Mesenchymal stem cell (in vitro differentiated cells and primary cell): Measurements from ENCODE around the gene TMEM205. TPM values are rescaled to one million over a fixed set of nuclear protein-coding genes. Genes with fewer than 3 reads are reported as not detected.
A peak's percentile ranks its signal among the peaks of the same experiment; 100 is the strongest.

ENCODE experiments used
- DNase-seq: peaks from one replicate; pipeline ENCODE4 v3.0.0-alpha.2; 2013
- H2AFZ ChIP-seq: one replicate; pipeline ENCODE4 v1.6.1; 2013; ENCODE audit warnings: low read depth, mild to moderate bottlenecking, control low read depth, inconsistent platforms, low read length, moderate library complexity
- H2AK5ac ChIP-seq: 2 replicates; pipeline ENCODE4 v1.6.1; 2013; ENCODE audit warnings: low read length, moderate library complexity, mild to moderate bottlenecking, inconsistent platforms; ENCODE audit not compliant: severe bottlenecking
- H2BK120ac ChIP-seq: one replicate; pipeline ENCODE4 v1.6.1; 2013; ENCODE audit warnings: low read depth, mild to moderate bottlenecking, inconsistent platforms, low read length, moderate library complexity
- H2BK12ac ChIP-seq, 2 experiments: one replicate each; pipeline ENCODE4 v1.6.1; 2013; ENCODE audit warnings: inconsistent platforms in 2 of 2, low read length in 2 of 2, mild to moderate bottlenecking in 2 of 2, moderate library complexity in 2 of 2, control low read depth in 1 of 2
- H2BK15ac ChIP-seq: one replicate; pipeline ENCODE4 v1.6.1; 2013; ENCODE audit warnings: mild to moderate bottlenecking, low read depth, inconsistent platforms; ENCODE audit not compliant: poor library complexity, severe bottlenecking
- H2BK5ac ChIP-seq: 2 replicates; pipeline ENCODE4 v1.6.1; 2013; ENCODE audit warnings: low read depth, mild to moderate bottlenecking, low read length, control low read depth, inconsistent platforms; ENCODE audit not compliant: poor library complexity, severe bottlenecking
- H3K14ac ChIP-seq, 2 experiments: one replicate each; pipeline ENCODE4 v1.6.1; 2013; ENCODE audit warnings: inconsistent platforms in 2 of 2, low read length in 2 of 2, control low read depth in 1 of 2, mild to moderate bottlenecking in 1 of 2, moderate library complexity in 1 of 2
- H3K18ac ChIP-seq, 2 experiments: one replicate each; pipeline ENCODE4 v1.6.1; 2013; ENCODE audit warnings: inconsistent platforms in 2 of 2, low read length in 2 of 2, control low read depth in 1 of 2, low read depth in 1 of 2, mild to moderate bottlenecking in 1 of 2
- H3K23ac ChIP-seq, 2 experiments: one replicate each; pipeline ENCODE4 v1.6.1; 2013; ENCODE audit warnings: inconsistent platforms in 2 of 2, low read length in 2 of 2, mild to moderate bottlenecking in 2 of 2, moderate library complexity in 2 of 2, control low read depth in 1 of 2
- H3K27ac ChIP-seq: 2 replicates; pipeline ENCODE4 v1.5.1; 2013; ENCODE audit warnings: mild to moderate bottlenecking, moderate library complexity, low read length, control low read depth, inconsistent platforms; ENCODE audit not compliant: poor library complexity, severe bottlenecking
- H3K27me3 ChIP-seq, 2 experiments: 2 replicates each; pipeline versions ENCODE4 v1.6.1 to v1.7.0; 2013; ENCODE audit warnings: low read length in 2 of 2, mild to moderate bottlenecking in 2 of 2, moderate library complexity in 2 of 2, control low read depth in 1 of 2, inconsistent platforms in 1 of 2; ENCODE audit not compliant: control insufficient read depth in 1 of 2, insufficient read depth in 1 of 2
- H3K36me3 ChIP-seq, 2 experiments: 2 replicates each; pipeline versions ENCODE4 v1.6.1 to v1.7.0; 2013; ENCODE audit warnings: low read length in 2 of 2, control low read depth in 1 of 2, inconsistent platforms in 1 of 2, low read depth in 1 of 2, mild to moderate bottlenecking in 1 of 2; ENCODE audit not compliant: insufficient read depth in 2 of 2, control insufficient read depth in 1 of 2
- H3K4ac ChIP-seq, 2 experiments: one replicate each; pipeline ENCODE4 v1.6.1; 2013; ENCODE audit warnings: inconsistent platforms in 2 of 2, low read length in 2 of 2, mild to moderate bottlenecking in 2 of 2, moderate library complexity in 2 of 2, control low read depth in 1 of 2, low read depth in 1 of 2
- H3K4me1 ChIP-seq: 2 replicates; pipeline ENCODE4 v1.6.1; 2013; ENCODE audit warnings: low read depth, low read length, control low read depth; ENCODE audit not compliant: control insufficient read depth, insufficient read depth
- H3K4me2 ChIP-seq: 2 replicates; pipeline ENCODE4 v1.6.1; 2013; ENCODE audit warnings: low read length, mild to moderate bottlenecking, inconsistent platforms; ENCODE audit not compliant: poor library complexity, severe bottlenecking
- H3K4me3 ChIP-seq, 2 experiments: 2 replicates each; pipeline versions ENCODE4 v1.5.1 to v1.7.0; 2013; ENCODE audit warnings: low read length in 2 of 2, mild to moderate bottlenecking in 2 of 2, control low read depth in 1 of 2, low read depth in 1 of 2; ENCODE audit not compliant: insufficient read depth in 1 of 2
- H3K79me1 ChIP-seq: replicated peaks from 2 replicates; pipeline ENCODE4 v1.6.1; 2013; ENCODE audit warnings: mild to moderate bottlenecking, control low read depth, low read length, inconsistent platforms; ENCODE audit not compliant: poor library complexity, severe bottlenecking
- H3K9ac ChIP-seq: 2 replicates; pipeline ENCODE4 v1.7.0; 2013; ENCODE audit warnings: mild to moderate bottlenecking, low read length, moderate library complexity
- H3K9me3 ChIP-seq: 2 replicates; pipeline ENCODE4 v1.7.0; 2013; ENCODE audit warnings: mild to moderate bottlenecking, low read length; ENCODE audit not compliant: control insufficient read depth
- H4K8ac ChIP-seq: one replicate; pipeline ENCODE4 v1.6.1; 2013; ENCODE audit warnings: inconsistent platforms, mild to moderate bottlenecking, low read length, moderate library complexity
- H4K91ac ChIP-seq: one replicate; pipeline ENCODE4 v1.6.1; 2013; ENCODE audit warnings: mild to moderate bottlenecking, low read length, inconsistent platforms
- WGBS: methylation state at CpG from one replicate; pipeline ENCODE4 v1.1.7; 2013; ENCODE audit warnings: mixed read lengths; 5-methylcytosine and 5-hydroxymethylcytosine counted together
- polyA plus RNA-seq, 2 experiments: library from polyadenylated mRNA; stranded (reverse); fragments of 200-250 nt; gene quantifications; one replicate each; pipeline ENCODE4 v1.2.3, GENCODE V29; 2013

The TMEM205 gene
- 109 TPM for polyA plus RNA-seq (2013, experiment 1 of 2)
- polyA plus RNA-seq (2013, experiment 2 of 2): 119 TPM

- peak within 1 kb of the TSS; percentile 51 for H3K27ac ChIP-seq
- H3K79me1 ChIP-seq: peaks cover 12% of the 10 kb centered on the region
- H3K4ac ChIP-seq: peak within 1 kb of the TSS; percentile 19 to 88
- peak within 1 kb of the TSS; percentile 86 for H3K4me2 ChIP-seq
- under 1% methylated on average over 50 of the region's 50 CpGs for WGBS
- H3K4me1 ChIP-seq: peaks cover 14% of the 10 kb centered on the region
- peak within 1 kb of the TSS; percentile 55 to 91 for H2BK12ac ChIP-seq
- peak within 1 kb of the TSS; percentile 89 for H4K8ac ChIP-seq
- H3K23ac ChIP-seq: no peak within 1 kb of the TSS
- H3K9me3 ChIP-seq: peaks cover 10% of the 10 kb centered on the region
- H2BK5ac ChIP-seq: peak within 1 kb of the TSS; percentile 46
- peak within 1 kb of the TSS; percentile 89 for H3K9ac ChIP-seq
- H3K14ac ChIP-seq: peak within 1 kb of the TSS in 1 of 2 experiments; percentile 49
- H3K18ac ChIP-seq: peak within 1 kb of the TSS; percentile 54 to 60
- peak within 1 kb of the TSS; percentile 58 for H2AK5ac ChIP-seq
- H3K27me3 ChIP-seq: no peaks in the 10 kb centered on the region
- peak within 1 kb of the TSS; percentile 77 to 89 for H3K4me3 ChIP-seq
- DNase-seq: peak; percentile 100
- peak within 1 kb of the TSS; percentile 81 for H4K91ac ChIP-seq
- H2AFZ ChIP-seq: peak within 1 kb of the TSS; percentile 47
- peak within 1 kb of the TSS; percentile 50 for H2BK120ac ChIP-seq
- H3K36me3 ChIP-seq: peaks cover 4 to 10% of the 10 kb centered on the region in 2 experiments
- peak within 1 kb of the TSS; percentile 94 for H2BK15ac ChIP-seq
Observed at GRCh38 chr19:11346104-11346940, at the start of gene TMEM205, which contains the start of gene CCDC159. TSS of gene TMEM205 (minus strand) at chr19:11346268. CDS start at chr19:11345619, 649 bp downstream. TSS of gene CCDC159 (plus strand) at chr19:11346519. CDS start at chr19:11346607, 88 bp downstream.

GRCh38 chr19:11390933-11391680, 45.0 kb upstream of the TMEM205 start:
- H3K23ac ChIP-seq: no peak overlapping the region
- no peak overlapping the region for H3K14ac ChIP-seq
- H3K79me1 ChIP-seq: no peaks in the 10 kb centered on the region
- H2BK120ac ChIP-seq: no peak overlapping the region
- no peak overlapping the region for H2BK15ac ChIP-seq
- H3K18ac ChIP-seq: no peak overlapping the region
- 83% methylated on average over 3 of the region's 4 CpGs for WGBS
- DNase-seq: no peak
- H3K9me3 ChIP-seq: peaks cover 6% of the 10 kb centered on the region
- H4K8ac ChIP-seq: no peak overlapping the region
- H2AK5ac ChIP-seq: no peak overlapping the region
- H2BK5ac ChIP-seq: no peak overlapping the region
- no peak overlapping the region for H2AFZ ChIP-seq
- no peaks in the 10 kb centered on the region for H3K4me1 ChIP-seq
- H3K4me2 ChIP-seq: no peak overlapping the region
- H3K27me3 ChIP-seq: peaks cover 0 to 9% of the 10 kb centered on the region in 2 experiments
- H3K4me3 ChIP-seq: no peak overlapping the region
- no peak overlapping the region for H3K9ac ChIP-seq
- H4K91ac ChIP-seq: no peak overlapping the region
- no peak overlapping the region for H3K27ac ChIP-seq
- no peak overlapping the region for H2BK12ac ChIP-seq
- H3K36me3 ChIP-seq: no peaks in the 10 kb centered on the region
- H3K4ac ChIP-seq: no peak overlapping the region

- Histone ChIP-seq H4K91ac (no peak overlapping the region), H3K79me1 (no peaks in the 10 kb centered on the region), H3K9ac (no peak overlapping the region), H3K4me1 (no peaks in the 10 kb centered on the region), H3K23ac (no peak overlapping the region), H2AK5ac (no peak overlapping the region), H3K27me3 (peaks cover 0 to 9% of the 10 kb centered on the region in 2 experiments), H2BK12ac (no peak overlapping the region), H3K27ac (no peak overlapping the region), H3K4me2 (no peak overlapping the region), H4K8ac (no peak overlapping the region), H3K4me3 (no peak overlapping the region), H2BK5ac (no peak overlapping the region), H3K36me3 (no peaks in the 10 kb centered on the region), H2BK15ac (no peak overlapping the region), H2AFZ (no peak overlapping the region), H3K18ac (no peak overlapping the region), H3K4ac (no peak overlapping the region), H3K14ac (no peak overlapping the region), H2BK120ac (no peak overlapping the region), H3K9me3 (peaks cover 6% of the 10 kb centered on the region)
- 80% methylated on average over 1 of the region's 2 CpGs for WGBS
- DNase-seq: no peak
Observed at GRCh38 chr19:11390359-11390758, 44.3 kb upstream of the TMEM205 start.
